ENCODE measurements around the gene KIFBP.
"Not testable (repeated sequence)": the region's sequence is repeated elsewhere in the genome, so short reads cannot be mapped to it uniquely, and the experiment has no call there.

The KIFBP gene

GRCh38 chr10:68988530-68989316 lies at the start of gene KIFBP:
Gene KIFBP, plus strand, starts transcription at chr10:68988803. Its CDS starts 30 bp downstream, at chr10:68988833.
- peak within 1 kb of the TSS; percentile 92 for H3K4me3 ChIP-seq (ENCODE audit: low read length)
- H3K36me3 ChIP-seq (ENCODE audit: insufficient read depth, low read depth, low read length), result peaks cover 34% of the 10 kb centered on the region
- H3K9me3 ChIP-seq (ENCODE audit: insufficient read depth, low read depth, low read length), result no peaks in the 10 kb centered on the region
- no peaks in the 10 kb centered on the region for H3K27me3 ChIP-seq (ENCODE audit: insufficient read depth, low read length)
- peak within 1 kb of the TSS; percentile 89 for H3K9ac ChIP-seq (ENCODE audit: low read depth, low read length)
- H3K27ac ChIP-seq (ENCODE audit: low read length), result peak within 1 kb of the TSS; percentile 72
- peaks cover 4% of the 10 kb centered on the region; the same call in 1 of the 2 replicates for H3K4me1 ChIP-seq (ENCODE audit: insufficient read depth, low read length)

- H3K27ac ChIP-seq (ENCODE audit: low read length), result no peak overlapping the region
- no peaks in the 10 kb centered on the region for H3K9me3 ChIP-seq (ENCODE audit: insufficient read depth, low read depth, low read length)
- peaks cover 60% of the 10 kb centered on the region for H3K36me3 ChIP-seq (ENCODE audit: insufficient read depth, low read depth, low read length)
- no peaks in the 10 kb centered on the region for H3K27me3 ChIP-seq (ENCODE audit: insufficient read depth, low read length)
- H3K4me1 ChIP-seq (ENCODE audit: insufficient read depth, low read length), result no peaks in the 10 kb centered on the region
- H3K4me3 ChIP-seq (ENCODE audit: low read length), result no peak overlapping the region
- H3K9ac ChIP-seq (ENCODE audit: low read depth, low read length), result no peak overlapping the region
Observed at GRCh38 chr10:68938884-68939283, 49.7 kb upstream of the KIFBP start.

GRCh38 chr10:68940917-68941316 lies 47.7 kb upstream of the KIFBP start:
- not testable (repeated sequence) for H3K9me3 ChIP-seq (ENCODE audit: insufficient read depth, low read depth, low read length); H3K27ac ChIP-seq (ENCODE audit: low read length); H3K4me1 ChIP-seq (ENCODE audit: insufficient read depth, low read length); H3K27me3 ChIP-seq (ENCODE audit: insufficient read depth, low read length); H3K4me3 ChIP-seq (ENCODE audit: low read length); H3K9ac ChIP-seq (ENCODE audit: low read depth, low read length)
- peaks cover 55% of the 10 kb centered on the region for H3K36me3 ChIP-seq (ENCODE audit: insufficient read depth, low read depth, low read length)

GRCh38 chr10:68950598-68950997 lies 38.0 kb upstream of the KIFBP start:
- Histone ChIP-seq H3K27ac (ENCODE audit: low read length) (no peak overlapping the region), H3K4me1 (ENCODE audit: insufficient read depth, low read length) (no peaks in the 10 kb centered on the region), H3K36me3 (ENCODE audit: insufficient read depth, low read depth, low read length) (peaks cover 34% of the 10 kb centered on the region), H3K9me3 (ENCODE audit: insufficient read depth, low read depth, low read length) (no peaks in the 10 kb centered on the region), H3K27me3 (ENCODE audit: insufficient read depth, low read length) (no peaks in the 10 kb centered on the region), H3K4me3 (ENCODE audit: low read length) (no peak overlapping the region), H3K9ac (ENCODE audit: low read depth, low read length) (no peak overlapping the region)

- Histone ChIP-seq H3K4me3 (ENCODE audit: low read length) (peak overlapping the region; percentile 81; the same call in 1 of the 2 replicates), H3K9me3 (ENCODE audit: insufficient read depth, low read depth, low read length) (no peaks in the 10 kb centered on the region), H3K27me3 (ENCODE audit: insufficient read depth, low read length) (no peaks in the 10 kb centered on the region), H3K36me3 (ENCODE audit: insufficient read depth, low read depth, low read length) (peaks cover 16% of the 10 kb centered on the region), H3K4me1 (ENCODE audit: insufficient read depth, low read length) (peaks cover under 1% of the 10 kb centered on the region; the same call in 1 of the 2 replicates), H3K9ac (ENCODE audit: low read depth, low read length) (peak overlapping the region; percentile 42; the same call in 1 of the 2 replicates), H3K27ac (ENCODE audit: low read length) (no peak overlapping the region)
Observed at GRCh38 chr10:68954904-68955303, 33.7 kb upstream of the KIFBP start.

- Histone ChIP-seq H3K9me3 (ENCODE audit: insufficient read depth, low read depth, low read length) (no peaks in the 10 kb centered on the region), H3K4me1 (ENCODE audit: insufficient read depth, low read length) (peaks cover 2% of the 10 kb centered on the region), H3K9ac (ENCODE audit: low read depth, low read length) (peak overlapping the region; percentile 94), H3K36me3 (ENCODE audit: insufficient read depth, low read depth, low read length) (peaks cover 21% of the 10 kb centered on the region), H3K27me3 (ENCODE audit: insufficient read depth, low read length) (no peaks in the 10 kb centered on the region), H3K27ac (ENCODE audit: low read length) (peak overlapping the region; percentile 52), H3K4me3 (ENCODE audit: low read length) (peak overlapping the region; percentile 81)
Observed at GRCh38 chr10:68955355-68955831, 33.2 kb upstream of the KIFBP start.

GRCh38 chr10:68955832-68956532 lies 32.6 kb upstream of the KIFBP start, which contains the start of gene DDX21:
Gene DDX21, plus strand, starts transcription at chr10:68956170. Its CDS starts 56 bp downstream, at chr10:68956226.
- H3K9ac ChIP-seq (ENCODE audit: low read depth, low read length), result peak within 1 kb of the TSS; percentile 94
- H3K9me3 ChIP-seq (ENCODE audit: insufficient read depth, low read depth, low read length), result no peaks in the 10 kb centered on the region
- H3K27me3 ChIP-seq (ENCODE audit: insufficient read depth, low read length), result no peaks in the 10 kb centered on the region
- H3K36me3 ChIP-seq (ENCODE audit: insufficient read depth, low read depth, low read length), result peaks cover 27% of the 10 kb centered on the region
- peaks cover 2% of the 10 kb centered on the region for H3K4me1 ChIP-seq (ENCODE audit: insufficient read depth, low read length)
- peak within 1 kb of the TSS; percentile 81 for H3K4me3 ChIP-seq (ENCODE audit: low read length)
- peak within 1 kb of the TSS; percentile 52 for H3K27ac ChIP-seq (ENCODE audit: low read length)

GRCh38 chr10:68957284-68957615 lies 31.4 kb upstream of the KIFBP start:
- Histone ChIP-seq H3K36me3 (ENCODE audit: insufficient read depth, low read depth, low read length) (peaks cover 35% of the 10 kb centered on the region), H3K27ac (ENCODE audit: low read length) (peak overlapping the region; percentile 52), H3K4me1 (ENCODE audit: insufficient read depth, low read length) (peaks cover 2% of the 10 kb centered on the region), H3K27me3 (ENCODE audit: insufficient read depth, low read length) (no peaks in the 10 kb centered on the region), H3K9ac (ENCODE audit: low read depth, low read length) (peak overlapping the region; percentile 94), H3K4me3 (ENCODE audit: low read length) (peak overlapping the region; percentile 81), H3K9me3 (ENCODE audit: insufficient read depth, low read depth, low read length) (no peaks in the 10 kb centered on the region)

- Histone ChIP-seq H3K36me3 (ENCODE audit: insufficient read depth, low read depth, low read length) (peaks cover 39% of the 10 kb centered on the region), H3K27me3 (ENCODE audit: insufficient read depth, low read length) (no peaks in the 10 kb centered on the region), H3K9me3 (ENCODE audit: insufficient read depth, low read depth, low read length) (no peaks in the 10 kb centered on the region), H3K4me3 (ENCODE audit: low read length) (peak overlapping the region; percentile 81), H3K9ac (ENCODE audit: low read depth, low read length) (peak overlapping the region; percentile 94), H3K27ac (ENCODE audit: low read length) (no peak overlapping the region), H3K4me1 (ENCODE audit: insufficient read depth, low read length) (peaks cover 2% of the 10 kb centered on the region)
Observed at GRCh38 chr10:68957654-68958053, 30.9 kb upstream of the KIFBP start.

- Histone ChIP-seq H3K27ac (ENCODE audit: low read length) (no peak overlapping the region), H3K27me3 (ENCODE audit: insufficient read depth, low read length) (no peaks in the 10 kb centered on the region), H3K36me3 (ENCODE audit: insufficient read depth, low read depth, low read length) (peaks cover 62% of the 10 kb centered on the region), H3K9me3 (ENCODE audit: insufficient read depth, low read depth, low read length) (no peaks in the 10 kb centered on the region), H3K4me3 (ENCODE audit: low read length) (no peak overlapping the region), H3K9ac (ENCODE audit: low read depth, low read length) (no peak overlapping the region), H3K4me1 (ENCODE audit: insufficient read depth, low read length) (peaks cover 2% of the 10 kb centered on the region)
Observed at GRCh38 chr10:68959695-68960527, 28.7 kb upstream of the KIFBP start.

GRCh38 chr10:68963151-68963550 lies 25.5 kb upstream of the KIFBP start:
- H3K4me3 ChIP-seq (ENCODE audit: low read length), result no peak overlapping the region
- H3K9me3 ChIP-seq (ENCODE audit: insufficient read depth, low read depth, low read length), result no peaks in the 10 kb centered on the region
- H3K27ac ChIP-seq (ENCODE audit: low read length), result no peak overlapping the region
- H3K9ac ChIP-seq (ENCODE audit: low read depth, low read length), result no peak overlapping the region
- H3K36me3 ChIP-seq (ENCODE audit: insufficient read depth, low read depth, low read length), result peaks cover 94% of the 10 kb centered on the region
- peaks cover 2% of the 10 kb centered on the region; the same call in 1 of the 2 replicates for H3K4me1 ChIP-seq (ENCODE audit: insufficient read depth, low read length)
- no peaks in the 10 kb centered on the region for H3K27me3 ChIP-seq (ENCODE audit: insufficient read depth, low read length)
